Measurements from ENCODE around the gene FMN1.

The FMN1 gene

DNA sequence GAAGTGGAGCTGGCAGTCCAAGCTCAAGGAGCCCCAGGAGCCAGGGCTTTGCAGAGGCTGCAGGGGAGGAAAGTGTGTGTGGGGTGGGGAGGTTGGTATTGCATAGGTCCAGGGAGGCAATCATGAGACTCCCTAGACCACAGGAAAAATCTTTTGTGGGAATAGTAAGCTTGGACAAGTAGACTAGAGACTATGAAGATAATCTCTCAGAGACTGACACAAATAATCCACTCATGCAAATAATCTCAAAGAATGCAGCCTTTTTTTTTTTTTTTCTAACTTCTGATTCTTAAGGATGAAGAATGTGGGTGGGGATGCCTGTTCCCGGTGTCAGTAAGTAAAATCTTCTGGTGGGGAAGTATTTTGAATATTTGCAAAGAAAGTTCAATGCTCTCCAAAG lies 363.0 kb downstream of the FMN1 start:
- no peak for DNase-seq
- Histone ChIP-seq H3K27ac (no peak overlapping the region), H3K36me3 (no peaks in the 10 kb centered on the region)

DNA sequence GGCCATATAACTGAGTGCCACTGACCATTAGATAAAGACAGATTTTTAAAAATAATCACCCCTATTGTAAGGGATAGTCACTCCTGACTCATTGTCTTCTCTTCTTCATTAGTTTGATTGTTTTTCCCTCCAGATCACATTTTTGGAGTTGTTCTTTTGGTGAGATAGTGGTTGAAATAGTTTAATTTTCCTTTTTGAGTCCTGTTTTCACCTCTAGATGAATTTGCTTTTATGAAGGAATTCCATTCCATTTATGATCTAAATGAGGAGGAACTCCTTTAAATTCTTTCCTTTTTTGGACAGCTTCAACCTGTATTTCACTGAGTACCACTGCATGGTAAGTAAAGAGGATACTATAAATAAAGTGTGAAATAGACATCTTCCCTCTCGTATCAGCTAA lies 364.3 kb downstream of the FMN1 start:
- H3K4me3 ChIP-seq (ENCODE audit: low read depth, low read length) = no peak overlapping the region
- DNase-seq = no peak
- no peaks in the 10 kb centered on the region for H3K9me3 ChIP-seq (ENCODE audit: severe bottlenecking)
- H3K27me3 ChIP-seq (ENCODE audit: insufficient read depth, low read depth, severe bottlenecking) = no peaks in the 10 kb centered on the region
- no peaks in the 10 kb centered on the region for H3K36me3 ChIP-seq
- TF ChIP-seq, protein P1, sequence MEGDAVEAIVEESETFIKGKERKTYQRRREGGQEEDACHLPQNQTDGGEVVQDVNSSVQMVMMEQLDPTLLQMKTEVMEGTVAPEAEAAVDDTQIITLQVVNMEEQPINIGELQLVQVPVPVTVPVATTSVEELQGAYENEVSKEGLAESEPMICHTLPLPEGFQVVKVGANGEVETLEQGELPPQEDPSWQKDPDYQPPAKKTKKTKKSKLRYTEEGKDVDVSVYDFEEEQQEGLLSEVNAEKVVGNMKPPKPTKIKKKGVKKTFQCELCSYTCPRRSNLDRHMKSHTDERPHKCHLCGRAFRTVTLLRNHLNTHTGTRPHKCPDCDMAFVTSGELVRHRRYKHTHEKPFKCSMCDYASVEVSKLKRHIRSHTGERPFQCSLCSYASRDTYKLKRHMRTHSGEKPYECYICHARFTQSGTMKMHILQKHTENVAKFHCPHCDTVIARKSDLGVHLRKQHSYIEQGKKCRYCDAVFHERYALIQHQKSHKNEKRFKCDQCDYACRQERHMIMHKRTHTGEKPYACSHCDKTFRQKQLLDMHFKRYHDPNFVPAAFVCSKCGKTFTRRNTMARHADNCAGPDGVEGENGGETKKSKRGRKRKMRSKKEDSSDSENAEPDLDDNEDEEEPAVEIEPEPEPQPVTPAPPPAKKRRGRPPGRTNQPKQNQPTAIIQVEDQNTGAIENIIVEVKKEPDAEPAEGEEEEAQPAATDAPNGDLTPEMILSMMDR (IDR thresholded peaks at IDR 0.05; ENCODE audit: low read depth, low read length) = no peak
- no peak overlapping the region for H3K27ac ChIP-seq

More for the DNA sequence above, 363.0 kb downstream of the FMN1 start:
- no peaks in the 10 kb centered on the region for H3K27me3 ChIP-seq (ENCODE audit: insufficient read depth, low read depth, severe bottlenecking)
- TF ChIP-seq, protein P1 (IDR thresholded peaks at IDR 0.05; ENCODE audit: low read depth, low read length) = no peak
- H3K9me3 ChIP-seq (ENCODE audit: severe bottlenecking) = no peaks in the 10 kb centered on the region
- no peak overlapping the region for H3K4me3 ChIP-seq (ENCODE audit: low read depth, low read length)

DNA sequence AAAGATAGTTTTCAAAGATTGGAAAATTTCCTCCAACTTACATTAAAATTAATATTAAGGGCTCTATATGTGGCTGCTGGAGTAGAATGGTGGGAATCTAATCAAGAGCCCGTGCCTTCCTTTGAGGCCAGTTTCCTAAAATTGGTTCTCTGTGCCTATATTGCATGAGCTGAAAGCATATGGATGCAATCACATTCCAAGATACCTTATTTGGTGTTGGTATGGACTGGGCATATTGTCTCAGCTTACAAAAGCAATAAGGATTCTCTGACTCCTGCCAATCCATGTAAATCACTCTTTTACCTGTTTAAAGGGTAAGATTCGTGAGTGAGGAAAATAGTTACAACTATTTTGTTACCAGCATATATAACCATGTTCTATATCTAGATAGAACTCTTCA lies 365.1 kb downstream of the FMN1 start:
- Histone ChIP-seq H3K27ac (no peak overlapping the region), H3K27me3 (ENCODE audit: insufficient read depth, low read depth, severe bottlenecking) (no peaks in the 10 kb centered on the region), H3K36me3 (no peaks in the 10 kb centered on the region), H3K9me3 (ENCODE audit: severe bottlenecking) (no peaks in the 10 kb centered on the region), H3K4me3 (ENCODE audit: low read depth, low read length) (no peak overlapping the region)
- DNase-seq = no peak
- TF ChIP-seq, protein P1 (IDR thresholded peaks at IDR 0.05; ENCODE audit: low read depth, low read length) = no peak

DNA sequence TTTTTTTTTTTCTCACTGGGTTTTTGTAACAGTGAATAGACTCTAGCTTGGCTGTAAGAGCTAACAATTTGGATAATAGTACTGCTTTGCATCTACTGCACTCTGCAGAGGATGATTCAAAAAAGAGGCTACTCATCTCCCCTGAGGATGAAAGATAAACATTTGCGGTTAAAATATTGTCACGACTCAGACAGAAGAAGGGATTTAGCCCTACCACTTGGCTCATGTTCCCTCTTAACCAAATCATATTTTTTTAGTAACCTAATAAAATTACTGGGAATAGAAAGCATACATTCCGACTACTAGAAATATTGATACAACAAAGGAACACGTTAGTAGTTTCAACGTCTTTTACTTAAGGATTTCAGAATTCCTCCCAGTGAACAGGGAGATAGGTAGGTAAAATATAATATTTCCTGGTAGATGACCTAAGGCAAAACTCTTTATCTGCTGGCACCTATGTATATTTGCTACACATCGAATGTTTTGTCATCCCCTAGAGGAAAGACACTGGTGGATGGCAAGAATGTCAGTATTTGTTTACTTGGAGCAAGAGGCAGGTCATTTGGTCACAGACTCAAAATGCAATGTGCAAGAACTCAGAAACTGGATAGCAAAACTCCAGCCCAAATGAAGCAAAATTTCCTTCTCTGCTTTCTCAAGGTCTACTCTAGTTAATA lies 365.9 kb downstream of the FMN1 start:
- Histone ChIP-seq H3K27ac (no peak overlapping the region), H3K9me3 (ENCODE audit: severe bottlenecking) (no peaks in the 10 kb centered on the region), H3K36me3 (no peaks in the 10 kb centered on the region), H3K27me3 (ENCODE audit: insufficient read depth, low read depth, severe bottlenecking) (no peaks in the 10 kb centered on the region), H3K4me3 (ENCODE audit: low read depth, low read length) (no peak overlapping the region)
- no peak for DNase-seq
- TF ChIP-seq, protein P1 (IDR thresholded peaks at IDR 0.05; ENCODE audit: low read depth, low read length) = no peak

DNA sequence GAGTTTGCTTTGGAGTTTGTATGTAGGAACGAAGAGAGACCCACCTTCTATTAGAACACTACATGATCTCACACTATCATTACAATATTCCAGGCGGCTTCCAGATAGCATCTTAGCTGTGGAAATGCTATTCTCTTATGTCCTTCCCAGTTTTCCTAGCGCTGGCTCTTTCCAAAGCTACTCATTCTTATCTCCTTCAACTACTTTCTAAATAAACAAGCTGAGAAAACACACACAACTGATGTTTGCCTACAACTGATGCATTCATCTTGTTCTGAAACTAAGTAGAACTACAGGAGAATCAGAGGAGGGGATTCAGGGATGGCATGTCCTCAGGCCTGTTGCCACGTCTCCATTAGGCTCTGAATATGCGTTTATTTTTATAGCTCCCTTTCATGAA lies 367.8 kb downstream of the FMN1 start:
- no peaks in the 10 kb centered on the region for H3K36me3 ChIP-seq
- no peak overlapping the region for H3K4me3 ChIP-seq (ENCODE audit: low read depth, low read length)
- no peak for DNase-seq
- no peaks in the 10 kb centered on the region for H3K27me3 ChIP-seq (ENCODE audit: insufficient read depth, low read depth, severe bottlenecking)
- TF ChIP-seq, protein P1 (IDR thresholded peaks at IDR 0.05; ENCODE audit: low read depth, low read length) = no peak
- H3K27ac ChIP-seq = no peak overlapping the region
- no peaks in the 10 kb centered on the region for H3K9me3 ChIP-seq (ENCODE audit: severe bottlenecking)

DNA sequence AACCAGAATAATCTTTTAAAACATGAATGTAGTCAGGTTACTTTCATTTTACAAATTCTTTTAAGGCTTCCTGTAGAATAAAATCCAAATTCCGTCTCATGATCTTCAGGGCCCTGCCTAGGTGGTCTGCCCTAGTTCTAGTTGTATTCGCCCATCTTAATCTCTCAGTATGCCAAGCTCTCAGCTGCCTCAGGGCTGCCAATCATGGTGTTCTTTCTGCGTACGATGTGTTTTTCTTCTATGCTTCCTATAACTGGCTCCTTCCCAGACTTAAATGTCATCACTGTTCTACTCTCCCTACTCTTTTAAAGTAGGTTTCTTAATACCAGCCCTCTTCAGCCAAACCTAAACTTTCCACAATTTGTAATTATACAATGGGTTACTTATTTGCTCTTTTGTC lies 369.3 kb downstream of the FMN1 start:
- no peaks in the 10 kb centered on the region for H3K9me3 ChIP-seq (ENCODE audit: severe bottlenecking)
- TF ChIP-seq, protein P1 (IDR thresholded peaks at IDR 0.05; ENCODE audit: low read depth, low read length) = no peak
- no peaks in the 10 kb centered on the region for H3K27me3 ChIP-seq (ENCODE audit: insufficient read depth, low read depth, severe bottlenecking)
- no peak overlapping the region for H3K27ac ChIP-seq
- H3K36me3 ChIP-seq = no peaks in the 10 kb centered on the region
- DNase-seq = no peak
- H3K4me3 ChIP-seq (ENCODE audit: low read depth, low read length) = no peak overlapping the region

Measured in WERI-Rb-1 (cell line).